GM18867 (cell line): Measurements from ENCODE around the gene PPT1.
"Not testable (repeated sequence)": the region's sequence is repeated elsewhere in the genome, so short reads cannot be mapped to it uniquely, and the experiment has no call there.

Experiments
- ATAC-seq: cut with Tn5 transposase; IDR thresholded peaks from one replicate; pipeline ENCODE4 v1.9.1; 2021; ENCODE audit warnings: mild to moderate bottlenecking, moderate library complexity; ENCODE audit not compliant: unreplicated experiment

PPT1 gene

GRCh38 chr1:40057310-40058030 lies 39.6 kb downstream of the PPT1 start:
- ATAC-seq, result no peak

DNA sequence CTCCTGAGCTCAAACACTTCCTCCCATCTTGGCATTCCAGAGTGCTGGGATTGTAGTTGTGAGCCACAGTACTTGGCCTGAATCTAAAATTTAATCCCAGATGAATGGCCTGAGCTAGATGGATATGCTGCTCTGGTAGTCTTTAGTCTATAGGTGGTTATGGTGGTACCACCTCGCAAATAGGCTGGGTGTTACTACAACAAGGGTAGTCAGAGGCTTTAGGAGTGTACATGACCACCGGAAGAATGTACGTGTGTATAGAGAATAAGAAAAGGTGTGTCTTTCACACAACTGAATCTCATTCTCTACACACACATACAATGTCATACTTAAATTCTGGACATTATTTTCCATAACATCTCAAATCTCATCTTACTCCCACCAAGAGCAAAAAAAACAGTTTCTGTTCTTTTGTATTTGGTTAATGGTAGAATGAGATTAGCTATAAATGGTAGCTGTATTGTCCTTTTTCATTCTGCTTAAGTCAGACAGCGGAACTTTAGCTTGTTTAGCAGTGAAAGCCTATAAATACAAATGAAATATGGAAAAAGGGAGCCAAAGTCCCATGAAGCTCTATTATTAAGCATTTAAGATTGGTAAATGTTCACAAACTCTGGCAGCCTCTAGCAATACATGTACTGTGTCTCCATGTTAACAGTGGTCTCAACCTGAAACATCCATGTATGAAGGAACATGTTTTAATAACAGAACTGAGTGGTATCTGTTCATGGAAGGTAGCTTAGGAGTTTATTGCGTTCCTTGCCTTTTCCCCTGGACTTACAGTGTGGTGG lies 40.3 kb downstream of the PPT1 start:
- no peak for ATAC-seq

- no peak for ATAC-seq
These were observed 43.7 kb downstream of the PPT1 start for GRCh38 chr1:40053138-40053887.

- ATAC-seq, result no peak
These were observed 46.2 kb downstream of the PPT1 start for GRCh38 chr1:40050863-40051262.

DNA sequence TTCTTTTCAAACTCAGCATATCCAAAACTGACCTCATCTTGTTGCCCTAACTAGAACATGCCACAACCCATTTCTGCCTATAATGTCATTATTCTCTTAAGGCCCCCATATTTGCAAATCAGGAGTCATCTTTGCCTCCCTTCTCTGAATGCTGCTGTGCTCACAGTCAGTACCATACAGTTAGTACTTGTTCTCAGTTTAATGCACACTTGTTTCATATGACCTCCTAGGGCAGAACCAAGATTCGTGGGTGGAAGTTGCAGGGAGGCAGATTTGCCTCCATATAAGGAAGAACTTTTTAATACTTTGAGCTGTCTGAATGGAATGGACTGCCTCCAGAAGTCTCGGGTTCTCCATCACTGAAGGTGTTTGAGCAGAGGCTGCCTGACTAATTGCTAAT lies 47.3 kb downstream of the PPT1 start:
- ATAC-seq, result no peak

- no peak for ATAC-seq
These were observed 49.3 kb downstream of the PPT1 start for GRCh38 chr1:40047769-40048168.

DNA sequence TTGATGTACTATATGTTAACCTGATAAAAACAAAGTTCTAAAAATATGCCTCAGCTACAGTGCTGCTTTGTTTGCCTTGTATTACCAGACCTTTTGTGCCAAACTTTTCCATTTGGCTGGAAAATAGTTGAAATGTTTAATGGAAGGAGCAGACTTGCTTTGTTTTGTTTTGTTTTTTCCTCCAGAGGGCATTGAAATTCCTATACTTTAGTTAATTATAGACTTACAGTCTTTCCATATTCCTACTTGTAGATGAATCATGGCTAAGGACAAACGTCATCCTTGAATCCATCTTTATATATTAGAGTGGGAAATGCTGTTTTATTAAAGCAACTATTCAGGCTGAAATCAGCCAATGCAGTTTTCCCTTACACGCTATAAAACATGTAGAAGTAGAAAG lies 49.8 kb downstream of the PPT1 start:
- ATAC-seq, result no peak

DNA sequence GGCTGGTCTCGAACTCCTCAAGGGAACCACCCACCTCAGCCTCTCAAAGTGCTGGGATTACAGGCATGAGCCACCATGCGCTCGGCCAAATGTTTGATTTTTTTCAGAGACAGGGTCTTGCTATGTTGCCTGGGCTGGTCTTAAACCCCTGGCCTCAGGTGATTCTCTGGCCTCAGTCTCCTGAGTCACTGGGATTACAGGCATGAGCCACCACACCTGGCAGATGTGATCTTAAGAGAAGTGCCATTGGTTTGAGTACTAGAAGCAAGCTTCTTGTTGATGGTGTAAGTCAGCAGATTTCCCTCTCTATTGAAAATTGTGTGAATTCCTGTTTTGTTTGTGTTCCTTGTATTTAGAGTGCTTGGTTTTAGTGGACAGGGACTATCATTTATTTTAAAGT lies 51.3 kb downstream of the PPT1 start:
- ATAC-seq, result no peak

DNA sequence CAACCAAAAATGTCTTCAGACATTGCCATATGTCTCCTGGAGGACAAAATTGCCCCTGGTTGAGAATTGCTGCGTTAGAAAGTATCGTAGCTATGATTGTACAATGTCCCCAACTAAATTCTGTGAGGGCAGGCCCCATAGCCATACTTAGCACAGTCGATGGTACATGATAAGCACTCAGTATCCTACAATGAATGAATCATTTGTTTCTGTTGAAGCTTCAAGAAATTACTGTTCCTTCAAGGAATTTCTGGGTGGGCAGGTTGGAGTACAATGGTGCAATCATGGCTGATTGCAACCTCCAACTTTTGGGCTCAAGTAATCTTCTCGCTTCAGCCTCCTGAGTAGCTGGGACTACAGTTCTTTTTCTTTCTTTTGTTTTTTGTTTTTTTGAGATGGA lies 51.9 kb downstream of the PPT1 start:
- ATAC-seq, result no peak

DNA sequence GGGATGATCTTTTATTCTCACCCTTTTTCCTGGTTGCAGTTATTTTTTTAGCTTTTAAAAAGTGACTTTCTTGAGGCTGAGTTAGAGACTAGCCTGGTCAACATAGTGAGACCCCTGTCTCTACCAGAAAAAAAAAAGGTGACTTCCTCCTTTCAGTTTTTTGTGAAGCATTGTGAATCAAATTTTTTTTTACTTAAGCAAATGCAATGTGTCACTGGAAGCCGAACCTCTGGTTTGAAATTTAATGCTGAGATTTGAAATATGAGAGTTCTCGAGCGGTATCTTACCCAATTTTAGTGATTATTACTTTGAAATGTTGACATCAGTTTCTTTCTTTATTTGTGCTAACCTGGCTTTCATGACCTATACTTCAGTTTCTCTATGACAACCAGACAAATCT lies 52.9 kb downstream of the PPT1 start:
- ATAC-seq, result no peak

- no peak for ATAC-seq
These were observed 54.7 kb downstream of the PPT1 start for GRCh38 chr1:40042341-40042740.

DNA sequence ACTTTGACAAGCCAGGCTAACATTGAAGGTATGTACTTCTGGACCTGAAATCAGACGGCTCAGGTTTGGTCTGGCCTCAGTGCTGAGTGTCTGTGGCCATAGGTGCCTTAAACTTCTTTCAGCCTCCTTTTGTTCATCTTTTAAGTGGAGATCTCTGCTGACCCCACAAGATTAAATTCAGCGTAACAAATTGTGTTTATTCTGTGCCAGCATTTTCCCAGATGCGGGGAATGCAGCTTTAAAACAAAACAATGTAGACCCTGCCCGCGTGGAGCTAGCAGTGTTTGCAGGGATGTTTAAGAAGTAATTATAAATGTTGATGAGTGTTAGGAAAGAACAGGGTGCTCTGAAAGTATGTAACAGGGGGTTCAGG lies 55.6 kb downstream of the PPT1 start:
- ATAC-seq, result no peak

DNA sequence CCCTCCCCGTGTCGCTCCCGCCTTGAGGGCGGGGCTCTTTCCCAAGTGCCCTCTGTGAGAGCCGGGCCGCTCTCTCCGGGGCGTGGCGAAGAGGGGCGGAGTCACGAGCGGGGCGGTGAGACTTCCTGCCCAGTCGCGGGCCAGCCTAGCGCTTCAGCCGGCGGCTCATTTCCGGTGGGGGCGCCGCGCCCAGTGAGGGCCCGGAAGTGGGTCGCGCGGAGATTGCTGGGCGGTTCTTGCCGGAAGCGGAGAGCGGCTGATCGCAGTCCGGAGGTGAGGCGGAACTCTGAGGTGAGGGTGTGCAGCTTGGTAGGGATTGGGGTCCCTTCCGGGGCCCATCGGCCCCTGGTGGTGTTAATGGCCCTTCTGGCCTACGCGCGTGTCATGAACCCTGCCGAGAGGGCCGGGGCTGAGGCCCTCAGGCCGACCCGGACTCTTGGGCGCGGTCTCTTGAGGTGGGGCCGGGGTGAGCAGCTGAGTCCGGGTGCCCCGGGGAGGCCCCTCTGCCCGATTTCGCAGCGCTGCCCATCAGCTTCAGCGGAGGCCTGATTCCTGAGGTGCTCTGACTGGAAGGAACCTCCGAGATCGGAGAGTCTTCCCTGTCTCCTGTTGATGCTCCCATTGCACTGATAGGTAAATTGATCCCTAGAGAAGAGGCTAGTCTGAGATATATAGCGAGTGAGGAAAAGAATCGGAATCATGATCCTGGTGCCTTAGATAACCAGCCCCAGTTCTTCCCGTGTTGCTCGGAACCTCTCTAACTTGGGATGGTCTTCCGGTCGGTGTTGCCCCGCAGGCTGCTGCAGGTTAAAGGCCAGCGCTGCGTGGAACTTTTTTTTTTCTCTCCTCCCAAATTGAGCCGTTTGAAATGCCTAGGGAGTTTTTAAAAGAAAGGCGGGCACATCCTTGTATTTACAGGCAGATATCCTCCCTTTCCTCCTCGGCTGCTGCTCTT lies 56.3 kb downstream of the PPT1 start, which contains the start of gene CAP1:
TSS of gene CAP1 (plus strand) at position 219 of the 955 bp plus-strand sequence. CDS start 18,618 bp downstream, outside the sequence.
- peak; percentile 78 for ATAC-seq

GRCh38 chr1:40039757-40040510 lies 57.1 kb downstream of the PPT1 start:
- peak; percentile 57 for ATAC-seq

- peak; percentile 9 for ATAC-seq
These were observed 57.8 kb downstream of the PPT1 start for GRCh38 chr1:40039245-40039756.

GRCh38 chr1:40038697-40039096 lies 58.4 kb downstream of the PPT1 start:
- ATAC-seq, result no peak

- not testable (repeated sequence) for ATAC-seq
These were observed 59.8 kb downstream of the PPT1 start for GRCh38 chr1:40037254-40037653.

DNA sequence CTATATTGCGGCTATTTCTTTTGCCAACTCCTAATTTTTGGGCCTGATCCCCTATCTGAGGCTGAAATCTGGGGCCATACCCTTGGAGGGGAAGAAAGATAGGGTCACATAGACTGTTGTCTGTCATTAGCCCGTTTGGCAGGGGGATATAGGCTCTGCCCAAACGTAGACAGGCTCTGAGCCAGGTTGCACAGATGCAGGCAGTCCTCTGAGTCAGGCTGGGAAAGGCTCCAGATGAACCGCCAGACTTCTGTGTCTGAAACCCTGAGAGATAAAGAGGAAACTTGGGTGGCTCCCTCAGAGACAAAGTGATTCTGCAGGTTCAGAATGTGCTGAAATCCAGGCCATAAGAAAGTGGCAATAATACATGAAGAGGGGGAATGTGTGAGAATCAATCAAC lies 60.5 kb downstream of the PPT1 start:
- ATAC-seq, result no peak

DNA sequence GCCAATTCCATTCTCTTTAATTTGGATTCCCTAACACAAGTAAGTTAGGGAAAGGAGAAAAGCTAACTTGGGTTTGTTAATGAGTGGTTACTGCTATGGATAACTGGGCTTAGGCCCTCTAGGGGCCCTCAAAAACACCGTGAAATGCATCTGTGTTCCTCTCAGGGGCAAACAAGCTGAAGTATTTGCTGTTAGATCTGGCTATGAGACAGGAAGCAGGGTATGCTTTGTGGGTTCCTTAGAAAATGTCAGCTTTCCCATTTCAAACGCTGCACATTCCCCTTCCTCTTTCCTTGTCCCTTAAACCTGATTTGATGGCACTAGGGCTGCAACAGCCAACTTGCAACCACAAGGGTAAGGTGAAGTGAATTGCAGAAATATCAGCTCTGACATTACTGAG lies 62.2 kb downstream of the PPT1 start:
- no peak for ATAC-seq
